ENCODE results near the gene SPACA7. TPM values are rescaled to one million over a fixed set of nuclear protein-coding genes. Genes with fewer than 3 reads are reported as not detected.

Gene SPACA7
- total RNA-seq, 1 donor from 2014 or later = not detected

DNA sequence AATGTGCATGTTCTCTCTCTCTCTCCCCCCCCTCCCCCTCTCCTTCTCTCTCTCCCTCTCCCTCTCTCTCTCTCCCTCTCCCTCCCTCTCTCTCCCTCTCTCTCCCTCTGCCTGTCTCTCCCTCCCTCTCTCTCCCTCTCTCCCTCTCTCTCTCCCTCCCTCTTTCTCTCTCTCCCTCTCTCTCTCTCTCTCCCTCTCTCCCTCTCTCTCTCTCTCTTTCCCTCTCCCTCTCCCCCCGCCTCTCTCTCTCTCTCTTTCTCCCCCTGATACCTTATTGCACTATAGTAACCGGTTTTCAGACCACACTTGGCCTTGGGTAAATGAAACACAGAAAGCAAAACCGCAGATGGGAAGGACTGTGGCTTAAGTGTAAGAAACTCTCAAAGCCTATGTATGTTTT, 34.7 kb upstream of the SPACA7 start:
- no peak overlapping the region for H3K4me3 Mint-ChIP-seq (ENCODE audit: unreplicated experiment)
- H3K36me3 Mint-ChIP-seq (ENCODE audit: low read depth) = no peaks in the 10 kb centered on the region
- TF ChIP-seq CTCF (IDR thresholded peaks at IDR 0.05) = no peak
- peaks cover 17% of the 10 kb centered on the region for H3K9me3 Mint-ChIP-seq (ENCODE audit: low read depth)
- peaks cover 27% of the 10 kb centered on the region for H3K27me3 Mint-ChIP-seq (ENCODE audit: low read depth)
- DNase-seq (ENCODE audit: low spot score) = no peak
- no peak overlapping the region for H3K27ac Mint-ChIP-seq (ENCODE audit: unreplicated experiment)
- H3K4me1 Mint-ChIP-seq (ENCODE audit: low read depth) = peaks cover 3% of the 10 kb centered on the region

GRCh38 chr13:112341976-112342735, 34.0 kb upstream of the SPACA7 start:
- H3K4me1 Mint-ChIP-seq (ENCODE audit: low read depth) = peaks cover 5% of the 10 kb centered on the region
- H3K9me3 Mint-ChIP-seq (ENCODE audit: low read depth) = peaks cover 12% of the 10 kb centered on the region
- DNase-seq (ENCODE audit: low spot score) = no peak
- H3K27ac Mint-ChIP-seq (ENCODE audit: unreplicated experiment) = no peak overlapping the region
- no peak for TF ChIP-seq CTCF (IDR thresholded peaks at IDR 0.05)
- H3K4me3 Mint-ChIP-seq (ENCODE audit: unreplicated experiment) = no peak overlapping the region
- no peaks in the 10 kb centered on the region for H3K36me3 Mint-ChIP-seq (ENCODE audit: low read depth)
- peaks cover 30% of the 10 kb centered on the region for H3K27me3 Mint-ChIP-seq (ENCODE audit: low read depth)

DNA sequence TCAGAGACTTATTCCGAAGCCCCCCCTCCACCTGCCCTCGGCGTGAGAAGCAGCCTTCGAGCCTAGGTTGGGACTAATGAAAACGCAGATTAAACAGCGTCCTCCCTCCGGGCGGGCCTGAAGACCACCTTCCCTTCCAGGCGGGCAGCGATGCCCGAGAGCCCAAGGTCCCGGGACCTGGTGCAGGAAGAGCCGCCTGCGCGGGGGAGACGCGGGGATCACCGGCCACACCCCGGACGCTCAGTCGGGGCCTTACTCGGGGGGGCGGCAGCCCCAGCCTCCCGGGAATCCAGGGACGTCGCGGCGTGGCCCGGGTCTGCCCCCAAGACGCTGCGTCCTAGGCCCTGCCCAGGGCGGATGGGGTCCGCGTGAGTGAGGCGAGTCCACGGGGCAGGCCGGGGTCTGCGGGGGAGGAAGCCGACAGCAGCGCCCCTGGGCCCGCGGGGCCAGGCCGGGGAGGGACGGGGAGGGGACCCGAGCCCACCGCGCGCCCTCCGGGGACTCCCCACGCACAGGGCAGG, 33.3 kb upstream of the SPACA7 start:
- peaks cover 5% of the 10 kb centered on the region for H3K4me1 Mint-ChIP-seq (ENCODE audit: low read depth)
- TF ChIP-seq CTCF (IDR thresholded peaks at IDR 0.05) = no peak
- peaks cover 33% of the 10 kb centered on the region for H3K27me3 Mint-ChIP-seq (ENCODE audit: low read depth)
- no peaks in the 10 kb centered on the region for H3K36me3 Mint-ChIP-seq (ENCODE audit: low read depth)
- H3K4me3 Mint-ChIP-seq (ENCODE audit: unreplicated experiment) = no peak overlapping the region
- H3K27ac Mint-ChIP-seq (ENCODE audit: unreplicated experiment) = no peak overlapping the region
- no peak for DNase-seq (ENCODE audit: low spot score)
- peaks cover 5% of the 10 kb centered on the region for H3K9me3 Mint-ChIP-seq (ENCODE audit: low read depth)

DNA sequence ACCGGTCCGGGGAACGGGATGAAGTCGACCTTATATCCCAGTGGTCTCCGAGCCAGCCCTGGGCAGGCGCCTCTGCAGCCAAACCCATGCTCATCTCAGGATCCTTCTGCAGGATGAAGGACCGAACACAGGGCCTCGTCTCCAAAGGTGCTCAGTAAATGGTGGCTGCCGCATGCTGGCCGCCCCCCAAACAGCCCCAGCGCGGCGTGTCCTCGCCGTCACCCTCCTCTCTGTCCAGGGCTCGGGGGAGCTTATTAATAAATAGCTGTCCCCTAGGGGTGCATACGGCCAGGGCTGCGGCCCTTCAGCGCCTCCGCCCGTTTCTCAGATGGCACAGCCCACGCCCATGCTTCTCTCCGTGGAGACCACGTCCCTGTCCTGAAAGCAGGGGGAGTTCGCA, 32.6 kb upstream of the SPACA7 start:
- Mint-ChIP-seq H3K4me3 (ENCODE audit: unreplicated experiment) (no peak overlapping the region), H3K27me3 (ENCODE audit: low read depth) (peaks cover 37% of the 10 kb centered on the region), H3K27ac (ENCODE audit: unreplicated experiment) (no peak overlapping the region), H3K4me1 (ENCODE audit: low read depth) (peaks cover 5% of the 10 kb centered on the region), H3K9me3 (ENCODE audit: low read depth) (peaks cover 5% of the 10 kb centered on the region), H3K36me3 (ENCODE audit: low read depth) (no peaks in the 10 kb centered on the region)
- DNase-seq (ENCODE audit: low spot score) = peak; percentile 67
- TF ChIP-seq CTCF (IDR thresholded peaks at IDR 0.05) = no peak

DNA sequence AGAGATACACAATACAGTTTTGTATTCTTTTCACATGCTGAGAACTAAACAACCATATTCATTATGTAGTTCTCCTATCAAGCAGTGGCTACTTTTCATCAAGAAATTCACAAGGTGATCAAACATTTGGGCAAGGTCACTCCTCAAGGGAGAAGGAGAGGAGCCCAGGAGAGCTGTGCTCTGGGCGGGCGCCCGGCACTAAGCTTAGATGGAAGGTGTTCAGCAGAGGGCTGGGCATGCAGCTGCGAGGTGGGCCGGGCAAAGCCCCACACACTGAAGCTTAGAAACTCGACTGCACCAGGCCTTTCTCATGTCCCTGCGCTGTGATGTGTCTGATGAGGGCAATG, 30.4 kb upstream of the SPACA7 start:
- no peaks in the 10 kb centered on the region for H3K36me3 Mint-ChIP-seq (ENCODE audit: low read depth)
- no peak overlapping the region for H3K27ac Mint-ChIP-seq (ENCODE audit: unreplicated experiment)
- H3K4me1 Mint-ChIP-seq (ENCODE audit: low read depth) = peaks cover 5% of the 10 kb centered on the region
- TF ChIP-seq CTCF (IDR thresholded peaks at IDR 0.05) = no peak
- no peaks in the 10 kb centered on the region for H3K9me3 Mint-ChIP-seq (ENCODE audit: low read depth)
- no peak overlapping the region for H3K4me3 Mint-ChIP-seq (ENCODE audit: unreplicated experiment)
- peak; percentile 51 for DNase-seq (ENCODE audit: low spot score)
- H3K27me3 Mint-ChIP-seq (ENCODE audit: low read depth) = peaks cover 34% of the 10 kb centered on the region

Data from chondrocyte (in vitro differentiated cells).